ENCODE data around the gene TK1.

Gene TK1

GRCh38 chr17:78132767-78133178 lies 54.1 kb downstream of the TK1 start:
- no peak for DNase-seq

- no peak for DNase-seq
Observed at GRCh38 chr17:78132084-78132676, 54.7 kb downstream of the TK1 start.

GRCh38 chr17:78131172-78132083 lies 55.4 kb downstream of the TK1 start:
- DNase-seq: no peak

DNA sequence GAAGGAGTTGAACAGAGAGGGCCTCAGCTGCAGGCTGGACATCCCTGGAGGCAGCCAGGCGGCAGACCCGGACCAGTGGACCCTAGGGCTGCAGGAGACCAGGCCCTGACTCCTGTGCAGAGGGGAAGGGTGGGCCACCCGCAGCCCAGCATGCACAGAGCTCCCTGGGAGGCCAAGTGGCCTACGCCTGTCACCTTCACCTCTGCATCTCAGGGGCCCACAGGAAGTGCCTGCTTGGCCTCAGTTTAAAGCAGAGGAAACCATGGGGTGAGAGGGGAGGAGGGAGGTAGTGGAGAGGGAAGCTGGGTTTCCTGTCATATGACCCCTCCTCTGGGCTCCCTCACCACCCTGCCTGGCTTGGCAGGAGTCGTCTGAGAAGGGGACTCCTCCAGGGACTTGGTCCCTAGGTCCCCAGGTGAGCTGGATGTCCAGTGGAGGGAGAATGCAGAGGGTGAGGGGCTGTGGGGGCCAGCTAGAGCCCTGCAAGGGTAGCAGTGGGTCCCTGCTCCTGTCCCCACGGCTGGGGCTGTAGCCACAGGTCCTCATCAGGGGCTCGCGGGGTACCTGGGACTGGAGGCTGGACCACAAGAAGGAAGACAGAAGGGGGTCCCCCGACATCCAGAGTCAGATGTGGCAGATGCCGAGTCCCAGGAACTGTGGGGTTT lies 56.3 kb downstream of the TK1 start, which contains the start of gene TMC8:
Gene TMC8 (plus strand): TSS at position 335 of the 665 bp plus-strand sequence. CDS start 818 bp downstream, outside the sequence.
- DNase-seq: no peak

- DNase-seq: no peak
Observed at GRCh38 chr17:78130090-78130436, 56.8 kb downstream of the TK1 start.

- no peak for DNase-seq
Observed at GRCh38 chr17:78129351-78130089, 57.3 kb downstream of the TK1 start.

- no peak for DNase-seq
Observed at GRCh38 chr17:78128551-78129350, 58.1 kb downstream of the TK1 start, which contains the start of gene TMC6. Gene TMC6, minus strand, starts transcription at chr17:78128755. Its CDS starts 1,923 bp downstream, at chr17:78126832.

GRCh38 chr17:78127888-78128550 lies 58.8 kb downstream of the TK1 start:
- no peak for DNase-seq

DNA sequence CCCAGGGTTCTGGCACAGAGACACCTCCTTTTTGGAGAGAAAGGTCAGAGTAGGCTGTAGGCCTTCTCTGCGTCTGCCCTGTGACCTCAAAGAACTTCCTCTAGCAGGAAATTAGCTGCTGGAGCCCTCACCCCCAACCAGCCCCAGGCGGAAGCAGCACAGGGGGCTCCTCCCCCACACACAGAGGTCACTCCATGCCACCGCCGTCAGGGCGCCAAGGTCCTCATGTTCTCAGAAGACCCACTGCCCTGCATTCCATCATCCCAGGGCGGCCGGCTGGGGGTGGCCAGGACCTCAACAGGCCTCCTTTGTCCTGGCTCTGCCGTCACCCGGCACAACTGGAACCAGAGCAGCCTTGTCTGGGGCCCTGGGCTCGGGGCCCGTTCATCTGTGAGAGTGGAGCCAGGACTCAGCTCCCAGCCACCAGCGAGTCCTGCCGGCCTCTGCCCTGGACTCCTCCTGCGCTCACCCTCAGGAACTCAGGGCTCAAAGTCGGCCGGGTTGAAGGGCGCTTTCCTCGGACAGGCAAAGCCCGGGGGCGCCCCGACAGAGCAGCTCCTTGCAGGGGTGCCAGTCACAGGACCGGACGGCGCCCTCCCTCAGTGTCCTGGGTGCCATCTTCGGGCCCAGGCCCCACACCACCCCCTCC lies 59.5 kb downstream of the TK1 start:
- DNase-seq: no peak

DNA sequence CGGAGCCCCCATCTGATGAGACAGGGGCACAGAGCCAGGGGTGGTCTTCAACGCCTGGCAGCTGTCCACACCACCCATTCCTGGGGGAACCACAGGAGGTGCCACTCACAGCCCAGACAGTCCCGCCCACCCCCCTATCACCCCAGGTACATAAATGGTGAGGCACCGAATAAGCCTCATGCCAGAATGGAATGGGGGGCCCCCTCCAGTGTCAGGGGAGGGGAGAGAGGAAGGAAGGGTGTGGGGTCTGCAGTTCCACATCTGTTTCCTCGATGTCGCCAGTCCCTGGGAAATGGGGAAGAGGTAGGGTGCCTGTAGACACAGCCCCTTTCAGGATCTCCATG lies 60.0 kb downstream of the TK1 start:
- no peak for DNase-seq

DNA sequence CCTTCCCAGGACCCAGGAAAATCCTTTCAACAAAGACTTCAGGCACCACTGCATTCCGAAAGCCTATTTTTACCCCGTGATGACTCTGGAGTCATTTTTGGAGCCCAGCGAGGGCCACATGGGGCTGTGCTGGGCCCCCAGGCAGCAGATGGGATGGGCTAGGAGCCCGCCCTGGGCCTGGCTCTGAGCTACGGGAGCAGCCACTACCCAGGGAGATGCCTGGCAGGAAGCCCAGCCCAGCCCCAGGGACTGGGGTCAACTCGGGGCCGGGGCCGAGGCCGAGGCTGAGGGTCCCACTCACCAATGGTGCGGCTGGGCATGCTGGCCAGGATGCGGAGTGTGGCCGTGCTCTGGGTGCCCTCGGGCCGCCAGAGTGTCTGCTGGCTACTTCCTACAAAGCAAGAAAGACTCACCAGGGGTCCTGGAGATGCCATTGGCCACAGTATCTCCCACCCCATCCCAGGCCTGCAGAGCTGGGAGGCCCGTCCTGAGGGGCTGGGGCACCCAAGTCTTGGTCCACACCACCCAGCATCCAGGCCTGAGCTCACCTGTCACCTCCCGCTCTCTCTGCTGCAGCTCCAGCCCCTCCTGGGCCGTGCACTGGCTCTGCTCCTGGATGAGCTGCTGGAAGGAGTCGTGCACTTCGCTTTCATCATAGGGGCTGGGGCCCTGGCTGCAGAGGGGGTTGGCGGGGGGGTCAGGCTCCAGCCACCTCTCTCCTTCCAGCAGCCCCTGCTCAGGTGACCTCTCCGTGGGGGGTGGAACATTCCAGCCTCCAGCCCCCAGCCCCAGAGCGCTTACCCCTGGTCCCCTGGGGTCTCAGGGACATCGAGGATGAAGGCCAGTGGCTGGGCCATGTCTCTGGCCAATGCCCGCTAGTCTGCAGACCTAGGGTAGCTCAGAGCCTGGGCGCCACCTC lies 60.6 kb downstream of the TK1 start:
- no peak for DNase-seq

GRCh38 chr17:78125138-78125913 lies 61.5 kb downstream of the TK1 start:
- no peak for DNase-seq

- no peak for DNase-seq
Observed at GRCh38 chr17:78124836-78125137, 62.1 kb downstream of the TK1 start.
